K562 (cell line): ENCODE measurements around the gene MTMR12. TPM values are rescaled to one million over a fixed set of nuclear protein-coding genes. Genes with fewer than 3 reads are reported as not detected.

Experiments
- ATAC-seq: fragments of 200-7000 bp; cut with Tn5 transposase; 3 replicates; pipeline ENCODE4 v1.9.1; 2020; ENCODE audit warnings: moderate library complexity
- BruUV-seq: library from RNA; stranded (reverse); fragments of 400-500 nt; replicated peaks from 2 replicates; lab custom pipeline; 2021; lab: Mats Ljungman, UMichigan
- CTCF ChIA-PET: fragments of 300-600 bp; formaldehyde crosslinking; extraction: SDS; loops from one replicate; lab custom pipeline; 2021; ENCODE audit warnings: low intra/inter-chr PET ratio; lab: Yijun Ruan, JAX
- POLR2A ChIA-PET: fragments of 300-600, 350-650 bp; sonication (Branson Sonifier 250); formaldehyde crosslinking; extraction: SDS; loops from one replicate; lab custom pipeline; 2021; ENCODE audit warnings: antibody characterized with exemption, inconsistent platforms; lab: Yijun Ruan, JAX
- DNase-seq, 4 experiments: peaks; one replicate each; pipeline versions ENCODE4 v3.0.0 to v3.0.0-alpha.2; 2011 to 2018; ENCODE audit warnings: low spot score in 3 of 4, mixed read lengths in 3 of 4; ENCODE audit errors: extremely low read depth in 1 of 4
- FAIRE-seq: peaks from 2 replicates; lab custom pipeline; 2011; peaks lifted over from hg19 to GRCh38; lab: Jason Lieb, UNC
- H2AFZ ChIP-seq: 2 replicates; pipeline ENCODE4 v1.6.0; 2011; ENCODE audit warnings: low read depth, low read length, control low read depth, inconsistent platforms
- H3K27ac ChIP-seq: fragments of 200-600 bp; 3 replicates; pipeline ENCODE4 v1.8.0; 2011; ENCODE audit warnings: low read depth, mild to moderate bottlenecking, control low read depth, inconsistent platforms, low read length, moderate library complexity, mixed read lengths; ENCODE audit errors: extremely low read depth
- H3K27me3 ChIP-seq, 2 experiments: fragments of 300-600 bp in 1 of 2; 2 replicates in 1 of 2; 3 replicates in 1 of 2; pipeline versions ENCODE4 v1.6.0 to v1.8.0; 2011; ENCODE audit warnings: inconsistent platforms in 2 of 2, low read length in 2 of 2, mild to moderate bottlenecking in 1 of 2, mixed read lengths in 1 of 2, moderate library complexity in 1 of 2; ENCODE audit not compliant: control insufficient read depth in 2 of 2, insufficient read depth in 2 of 2
- H3K36me3 ChIP-seq: fragments of 300-600 bp; 3 replicates; pipeline ENCODE4 v1.8.0; 2011; ENCODE audit warnings: mild to moderate bottlenecking, low read length, inconsistent platforms; ENCODE audit not compliant: control insufficient read depth, insufficient read depth
- H3K4me1 ChIP-seq, 2 experiments: fragments of 200-600 bp in 1 of 2; replicated peaks in 1 of 2; 2 replicates in 1 of 2; 3 replicates in 1 of 2; pipeline versions ENCODE4 v1.5.1 to v1.8.0; 2011; ENCODE audit warnings: inconsistent platforms in 2 of 2, low read length in 2 of 2, mild to moderate bottlenecking in 1 of 2, mixed read lengths in 1 of 2, moderate library complexity in 1 of 2; ENCODE audit not compliant: control insufficient read depth in 2 of 2, insufficient read depth in 2 of 2
- H3K4me2 ChIP-seq: 2 replicates; pipeline ENCODE4 v1.6.1; 2011; ENCODE audit warnings: low read length, control low read depth, inconsistent platforms, mixed read lengths; ENCODE audit not compliant: insufficient read depth
- H3K4me3 ChIP-seq: fragments of 200-600 bp; sonication (generic), shearing (Covaris generic); 2 replicates; pipeline ENCODE4 v1.5.1; 2016; ENCODE audit warnings: control low read depth, inconsistent platforms
- H3K79me2 ChIP-seq: fragments of 200-600 bp; 3 replicates; pipeline ENCODE4 v1.8.0; 2011; ENCODE audit warnings: low read length, inconsistent platforms; ENCODE audit not compliant: control insufficient read depth, insufficient read depth
- H3K9ac ChIP-seq, 2 experiments: 2 replicates each; pipeline versions ENCODE4 v1.6.0 to v1.6.1; 2011; ENCODE audit warnings: low read depth in 2 of 2, low read length in 2 of 2, control low read depth in 1 of 2, inconsistent platforms in 1 of 2, mild to moderate bottlenecking in 1 of 2, mixed read lengths in 1 of 2; ENCODE audit not compliant: insufficient read depth in 1 of 2
- H3K9me1 ChIP-seq: one replicate; pipeline ENCODE4 v1.6.0; 2011; ENCODE audit warnings: inconsistent platforms, mild to moderate bottlenecking, low read length, moderate library complexity; ENCODE audit not compliant: control insufficient read depth, insufficient read depth
- H3K9me3 ChIP-seq: replicated peaks from 2 replicates; pipeline ENCODE4 v1.5.1; 2011; ENCODE audit warnings: low read depth, low read length, inconsistent platforms; ENCODE audit not compliant: control insufficient read depth, insufficient read depth
- H4K20me1 ChIP-seq: replicated peaks from 2 replicates; pipeline ENCODE4 v1.6.1; 2011; ENCODE audit warnings: low read length, inconsistent platforms, mixed read lengths; ENCODE audit not compliant: control insufficient read depth, insufficient read depth
- CAMTA2 ChIP-seq: fragments of 250-450 bp; sonication (Bioruptor Pico); conservative IDR thresholded peaks from 2 replicates; pipeline ENCODE4 v1.5.1; 2022
- E2F3 ChIP-seq: fragments of 250-450 bp; sonication (Bioruptor Pico); IDR thresholded peaks from 2 replicates; pipeline ENCODE4 v1.4.0; 2020; ENCODE audit warnings: mild to moderate bottlenecking
- HNRNPH1 ChIP-seq: fragments of 200-400 bp; formaldehyde crosslinking; optimal IDR thresholded peaks from 2 replicates; pipeline ENCODE3; 2017; ENCODE audit warnings: low read depth, mild to moderate bottlenecking, low read length, moderate library complexity
- KDM1A ChIP-seq, 2 experiments: fragments of 450-650 bp; IDR thresholded peaks; 2 replicates each; pipeline ENCODE4 v1.6.1; 2016; ENCODE audit warnings: mild to moderate bottlenecking in 2 of 2
- KDM4B ChIP-seq, 2 experiments: fragments of 450-650 bp in 1 of 2; sonication (generic) in 1 of 2; IDR thresholded peaks; 2 replicates each; pipeline ENCODE4 v1.6.1; 2016 to 2017; ENCODE audit warnings: borderline replicate concordance in 2 of 2, antibody characterized with exemption in 1 of 2, low read depth in 1 of 2, mild to moderate bottlenecking in 1 of 2
- MBD2 ChIP-seq: sonication (generic); IDR thresholded peaks from 2 replicates; pipeline ENCODE4 v1.6.1; 2016; ENCODE audit warnings: low read depth, borderline replicate concordance
- PML ChIP-seq: IDR thresholded peaks from 2 replicates; pipeline ENCODE4 v1.6.1; 2012; ENCODE audit warnings: low read length, inconsistent platforms
- RAD51 ChIP-seq: fragments of 450-650 bp; IDR thresholded peaks from 2 replicates; pipeline ENCODE4 v1.7.1; 2016; ENCODE audit warnings: low read depth, mild to moderate bottlenecking, borderline replicate concordance
- RB1 ChIP-seq: fragments of 450-650 bp; IDR thresholded peaks from 2 replicates; pipeline ENCODE4 v1.6.1; 2017; ENCODE audit warnings: low read depth, mild to moderate bottlenecking
- RFX5 ChIP-seq: IDR thresholded peaks from 2 replicates; pipeline ENCODE4 v1.6.1; 2011; ENCODE audit warnings: low read depth, mild to moderate bottlenecking, improper control_type of control experiment, low read length
- SRF ChIP-seq, 2 experiments: fragments of 250-450, 450-650 bp in 1 of 2; sonication (Bioruptor Pico) in 1 of 2; sonication (generic) in 1 of 2; formaldehyde crosslinking; IDR thresholded peaks; 2 replicates each; pipeline versions ENCODE4 v1.5.0 to v1.5.1; 2020 to 2022; ENCODE audit warnings: mild to moderate bottlenecking in 1 of 2, missing genetic modification reagents in 1 of 2
- TEAD4 ChIP-seq, 2 experiments: sonication (generic) in 1 of 2; formaldehyde crosslinking in 1 of 2; IDR thresholded peaks; 2 replicates each; pipeline versions ENCODE4 v1.6.1 to v1.8.0; 2012 to 2022; ENCODE audit warnings: borderline replicate concordance in 1 of 2, inconsistent platforms in 1 of 2, low read length in 1 of 2, mild to moderate bottlenecking in 1 of 2, missing genetic modification reagents in 1 of 2
- ZBTB7A ChIP-seq: IDR thresholded peaks from 2 replicates; pipeline ENCODE4 v1.6.1; 2011; ENCODE audit warnings: low read depth, mild to moderate bottlenecking, low read length, moderate library complexity, borderline replicate concordance; ENCODE audit not compliant: control insufficient read depth
- ZNF316 ChIP-seq: fragments of 450-650 bp; IDR thresholded peaks from 2 replicates; pipeline ENCODE4 v1.6.1; 2016
- ZNF76 ChIP-seq: fragments of 250-450 bp; sonication (Bioruptor Pico); IDR thresholded peaks from 2 replicates; pipeline ENCODE4 v1.4.0; 2020; ENCODE audit warnings: mild to moderate bottlenecking, moderate library complexity, borderline replicate concordance
- ZNF780A ChIP-seq: fragments of 250-450 bp; sonication (Bioruptor Pico); IDR thresholded peaks from 2 replicates; pipeline ENCODE4 v1.5.0; 2021; ENCODE audit warnings: mild to moderate bottlenecking
- WGBS: fragments of 100-300 bp; shearing (Covaris generic); methylation state at CpG from one replicate; pipeline ENCODE4 v1.1.6; 2016; ENCODE audit warnings: low coverage, mixed read lengths; ENCODE audit not compliant: insufficient coverage; ENCODE audit errors: missing lambda C conversion rate; 5-methylcytosine and 5-hydroxymethylcytosine counted together
- in situ Hi-C: fragments of 300-500 bp; cut with MboI; formaldehyde crosslinking; loops from 4 replicates; pipeline ENCODE4 v1.15.0; 2018; ENCODE audit warnings: inconsistent platforms, mixed read lengths
- intact Hi-C: fragments of 100-400 bp; cut with micrococcal nuclease; formaldehyde crosslinking; loops from 2 replicates; pipeline ENCODE4 v1.14.2; 2022
- polyA plus RNA-seq, 8 experiments: library from polyadenylated mRNA; depleted of rRNA in 4 of 8; stranded (reverse) in 5 of 8; unstranded in 3 of 8; fragments of >200 nt; fragmentation: Nextera tagmentation in 2 of 8; fragmentation: Illumina TruSeq in 1 of 8; extraction: Ambion mirVana in 2 of 8; extraction: Trizol in 1 of 8; gene quantifications; 2 replicates each; pipeline versions ENCODE4 v1.2.1 to v1.2.3, GENCODE V29; 2011 to 2014; ENCODE audit warnings: inconsistent platforms in 1 of 8, missing spikeins in 1 of 8
- total RNA-seq, 7 experiments: library from RNA; depleted of rRNA in 6 of 7; stranded (reverse); fragments of >200 nt in 6 of 7; fragmentation: Illumina TruSeq in 2 of 7; extraction: Trizol in 2 of 7; gene quantifications; 2 replicates each; pipeline versions ENCODE4 v1.2.1 to v1.2.3, GENCODE V29; 2011 to 2021; ENCODE audit warnings: low replicate concordance in 1 of 7
- TF ChIP-seq, protein P1 (sequence below): sonication (generic); formaldehyde crosslinking; IDR thresholded peaks from 2 replicates; pipeline ENCODE4 v1.5.0; 2020; ENCODE audit warnings: missing genetic modification reagents
- TF ChIP-seq, protein P2 (sequence below): fragments of 450-650 bp; formaldehyde crosslinking; IDR thresholded peaks from 2 replicates; pipeline ENCODE4 v1.4.0; 2020; ENCODE audit warnings: mild to moderate bottlenecking, moderate library complexity
- TF ChIP-seq, protein P3 (sequence below): fragments of 250-450 bp; sonication (Bioruptor Pico); IDR thresholded peaks from 2 replicates; pipeline ENCODE4 v1.4.0; 2020; ENCODE audit warnings: mild to moderate bottlenecking, moderate library complexity

The MTMR12 gene
- total and polyA plus RNA-seq, 9 of the 15 experiments (the other 6 are each of a cell fraction or from before 2014, with no cell fraction given): 4.0 to 28.7 (median 17.1) TPM

DNA sequence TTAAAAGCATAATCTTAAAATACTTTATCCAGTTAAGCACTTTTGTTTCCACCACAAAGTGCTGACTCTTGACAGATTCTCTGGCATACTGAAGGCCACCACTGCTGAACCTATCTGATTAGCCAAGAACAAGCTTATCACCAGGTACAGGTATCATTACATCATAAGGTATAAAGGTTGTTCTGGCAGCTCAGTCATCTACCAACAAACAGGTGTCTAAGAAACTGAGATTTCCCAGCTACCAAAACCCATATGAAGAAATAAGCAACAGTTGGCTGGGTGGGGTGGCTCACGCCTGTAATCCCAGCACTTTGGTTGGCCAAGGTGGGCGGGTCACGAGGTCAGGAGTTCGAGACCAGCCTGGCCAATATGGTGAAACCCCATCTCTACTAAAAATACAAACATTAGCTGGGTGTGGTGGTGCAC, 5.0 kb downstream of the MTMR12 start:
- H3K27ac ChIP-seq: no peak overlapping the region
- ChIA-PET POLR2A (interaction anchor here (0.6 to 0.7 kb wide), 2 partner anchors 14 to 117 kb away, joined by 3 read pairs; no protein-coding TSS in a partner anchor), CTCF (no interaction called here)
- WGBS: 84% methylated on average over 4 of the region's 4 CpGs
- H3K9me3 ChIP-seq: no peaks in the 10 kb centered on the region
- intact Hi-C loops: no loop called here
- ATAC-seq (no peak), DNase-seq (no peak), FAIRE-seq (no peak)
- H3K9ac ChIP-seq: no peak overlapping the region
- H3K4me2 ChIP-seq: no peak overlapping the region
- peaks cover 8% of the 10 kb centered on the region; the same call in 1 of the 3 replicates for H3K36me3 ChIP-seq
- BruUV-seq: no TSS peak
- peaks cover 79% of the 10 kb centered on the region for H3K79me2 ChIP-seq
- peaks cover 10 to 16% of the 10 kb centered on the region in 2 experiments for H3K4me1 ChIP-seq
- H3K4me3 ChIP-seq: no peak overlapping the region
- no peaks in the 10 kb centered on the region for H4K20me1 ChIP-seq
- in situ Hi-C loops: no loop called here
- H2AFZ ChIP-seq: no peak overlapping the region
- H3K27me3 ChIP-seq: no peaks in the 10 kb centered on the region
- no peaks in the 10 kb centered on the region for H3K9me1 ChIP-seq
- TF ChIP-seq CAMTA2 (no peak), ZBTB7A (no peak), RFX5 (no peak), MBD2 (no peak), PML (no peak), ZNF76 (no peak), E2F3 (CRISPR knock-in tag) (no peak), ZNF316 (peak; percentile 81), HNRNPH1 (no peak), KDM1A (IDR thresholded peaks at IDR 0.05) (peak; percentile 40 to 46; a peak in 2 of 4 replicates), RB1 (no peak), SRF (CRISPR knock-in tag; IDR thresholded peaks at IDR 0.05) (no peak), ZNF780A (CRISPR knock-in tag) (no peak), KDM4B (IDR thresholded peaks at IDR 0.05; ENCODE audit: borderline replicate concordance in 2 of 2, low read depth in 1 of 2) (no peak), RAD51 (no peak), TEAD4 (IDR thresholded peaks at IDR 0.05; ENCODE audit: low read length) (peak; percentile 54), TEAD4 (CRISPR knock-in tag; IDR thresholded peaks at IDR 0.05; ENCODE audit: borderline replicate concordance) (no peak)
- TF ChIP-seq, protein P1, sequence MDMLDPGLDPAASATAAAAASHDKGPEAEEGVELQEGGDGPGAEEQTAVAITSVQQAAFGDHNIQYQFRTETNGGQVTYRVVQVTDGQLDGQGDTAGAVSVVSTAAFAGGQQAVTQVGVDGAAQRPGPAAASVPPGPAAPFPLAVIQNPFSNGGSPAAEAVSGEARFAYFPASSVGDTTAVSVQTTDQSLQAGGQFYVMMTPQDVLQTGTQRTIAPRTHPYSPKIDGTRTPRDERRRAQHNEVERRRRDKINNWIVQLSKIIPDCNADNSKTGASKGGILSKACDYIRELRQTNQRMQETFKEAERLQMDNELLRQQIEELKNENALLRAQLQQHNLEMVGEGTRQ: no peak
- TF ChIP-seq, protein P2, sequence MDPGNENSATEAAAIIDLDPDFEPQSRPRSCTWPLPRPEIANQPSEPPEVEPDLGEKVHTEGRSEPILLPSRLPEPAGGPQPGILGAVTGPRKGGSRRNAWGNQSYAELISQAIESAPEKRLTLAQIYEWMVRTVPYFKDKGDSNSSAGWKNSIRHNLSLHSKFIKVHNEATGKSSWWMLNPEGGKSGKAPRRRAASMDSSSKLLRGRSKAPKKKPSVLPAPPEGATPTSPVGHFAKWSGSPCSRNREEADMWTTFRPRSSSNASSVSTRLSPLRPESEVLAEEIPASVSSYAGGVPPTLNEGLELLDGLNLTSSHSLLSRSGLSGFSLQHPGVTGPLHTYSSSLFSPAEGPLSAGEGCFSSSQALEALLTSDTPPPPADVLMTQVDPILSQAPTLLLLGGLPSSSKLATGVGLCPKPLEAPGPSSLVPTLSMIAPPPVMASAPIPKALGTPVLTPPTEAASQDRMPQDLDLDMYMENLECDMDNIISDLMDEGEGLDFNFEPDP (CRISPR knock-in tag): no peak
- TF ChIP-seq, protein P3, sequence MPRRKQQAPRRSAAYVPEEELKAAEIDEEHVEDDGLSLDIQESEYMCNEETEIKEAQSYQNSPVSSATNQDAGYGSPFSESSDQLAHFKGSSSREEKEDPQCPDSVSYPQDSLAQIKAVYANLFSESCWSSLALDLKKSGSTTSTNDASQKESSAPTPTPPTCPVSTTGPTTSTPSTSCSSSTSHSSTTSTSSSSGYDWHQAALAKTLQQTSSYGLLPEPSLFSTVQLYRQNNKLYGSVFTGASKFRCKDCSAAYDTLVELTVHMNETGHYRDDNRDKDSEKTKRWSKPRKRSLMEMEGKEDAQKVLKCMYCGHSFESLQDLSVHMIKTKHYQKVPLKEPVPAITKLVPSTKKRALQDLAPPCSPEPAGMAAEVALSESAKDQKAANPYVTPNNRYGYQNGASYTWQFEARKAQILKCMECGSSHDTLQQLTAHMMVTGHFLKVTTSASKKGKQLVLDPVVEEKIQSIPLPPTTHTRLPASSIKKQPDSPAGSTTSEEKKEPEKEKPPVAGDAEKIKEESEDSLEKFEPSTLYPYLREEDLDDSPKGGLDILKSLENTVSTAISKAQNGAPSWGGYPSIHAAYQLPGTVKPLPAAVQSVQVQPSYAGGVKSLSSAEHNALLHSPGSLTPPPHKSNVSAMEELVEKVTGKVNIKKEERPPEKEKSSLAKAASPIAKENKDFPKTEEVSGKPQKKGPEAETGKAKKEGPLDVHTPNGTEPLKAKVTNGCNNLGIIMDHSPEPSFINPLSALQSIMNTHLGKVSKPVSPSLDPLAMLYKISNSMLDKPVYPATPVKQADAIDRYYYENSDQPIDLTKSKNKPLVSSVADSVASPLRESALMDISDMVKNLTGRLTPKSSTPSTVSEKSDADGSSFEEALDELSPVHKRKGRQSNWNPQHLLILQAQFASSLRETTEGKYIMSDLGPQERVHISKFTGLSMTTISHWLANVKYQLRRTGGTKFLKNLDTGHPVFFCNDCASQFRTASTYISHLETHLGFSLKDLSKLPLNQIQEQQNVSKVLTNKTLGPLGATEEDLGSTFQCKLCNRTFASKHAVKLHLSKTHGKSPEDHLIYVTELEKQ (CRISPR knock-in tag): no peak
